Stomach (tissue), 9 donors: ENCODE measurements around the gene ZNF580. TPM values are rescaled to one million over a fixed set of nuclear protein-coding genes. Genes with fewer than 3 reads are reported as not detected.
A peak's percentile ranks its signal among the peaks of the same experiment; 100 is the strongest.

Experiments
- DNase-seq, 2 donors: peaks; one replicate each; pipeline versions ENCODE4 v3.0.0 to v3.0.0-alpha.2; 2013 to 2019
- H3K27ac ChIP-seq, 5 donors: fragments of 200-600 bp in 4 of 5; sonication (generic) in 4 of 5; one replicate each; pipeline ENCODE4 v1.5.1; 2013 to 2019; ENCODE audit warnings: mild to moderate bottlenecking in 1 of 5, moderate library complexity in 1 of 5
- H3K27me3 ChIP-seq, 3 donors: fragments of 200-600 bp; sonication (generic); one replicate each; pipeline ENCODE4 v1.5.1; 2017 to 2019; ENCODE audit warnings: mixed run types in 1 of 3
- H3K36me3 ChIP-seq, 4 donors: fragments of 200-600 bp; sonication (generic); 1 replicate in 3 of 4; 2 replicates in 1 of 4; pipeline ENCODE4 v1.5.1; 2016 to 2019
- H3K4me1 ChIP-seq, 4 donors: fragments of 200-600 bp; sonication (generic); one replicate each; pipeline ENCODE4 v1.5.1; 2016 to 2019
- H3K4me3 ChIP-seq, 4 donors: fragments of 200-600 bp; sonication (generic) in 3 of 4; one replicate each; pipeline ENCODE4 v1.5.1; 2016 to 2019; ENCODE audit warnings: mild to moderate bottlenecking in 1 of 4
- H3K9me3 ChIP-seq, 4 donors: fragments of 200-600 bp; sonication (generic); one replicate each; pipeline ENCODE4 v1.5.1; 2016 to 2019
- CTCF ChIP-seq, 7 experiments: fragments of 450-650 bp in 4 of 7; fragments of 200-600 bp in 3 of 7; sonication (generic) in 3 of 7; IDR thresholded peaks; one replicate each; pipeline ENCODE4 v1.5.1; 2016 to 2019; ENCODE audit warnings: antibody characterized with exemption in 7 of 7, control low read depth in 2 of 7, mild to moderate bottlenecking in 1 of 7
- EP300 ChIP-seq: sonication (generic); formaldehyde crosslinking; IDR thresholded peaks from one replicate; pipeline ENCODE4 v1.6.1; 2017; ENCODE audit warnings: antibody characterized with exemption
- POLR2A ChIP-seq, 4 donors: fragments of 450-650 bp; IDR thresholded peaks; one replicate each; pipeline ENCODE4 v1.6.1; 2016; ENCODE audit warnings: antibody characterized with exemption in 4 of 4, control low read depth in 2 of 4, mild to moderate bottlenecking in 1 of 4, moderate library complexity in 1 of 4
- POLR2AphosphoS5 ChIP-seq, 3 donors: sonication (generic); formaldehyde crosslinking; IDR thresholded peaks; one replicate each; pipeline ENCODE4 v1.6.1; 2016; ENCODE audit warnings: antibody characterized with exemption in 3 of 3
- WGBS, 5 donors: extraction: QIAGEN DNeasy Blood & Tissue Kit in 3 of 5; methylation state at CpG; one replicate each; pipeline versions ENCODE4 v1.1.5 to v1.1.7; 2013 to 2018; 5-methylcytosine and 5-hydroxymethylcytosine counted together
- intact Hi-C: fragments of 100-400 bp; cut with DNase I; formaldehyde crosslinking; loops from one replicate; pipeline ENCODE4 v1.15.1; 2023; ENCODE audit warnings: low total_unique reads
- polyA plus RNA-seq, 3 donors: library from polyadenylated mRNA; stranded (reverse); fragments of 200-250 nt; gene quantifications; one replicate each; pipeline ENCODE4 v1.2.3, GENCODE V29; 2013
- total RNA-seq, 5 donors: library from RNA; depleted of rRNA; stranded (reverse); fragments of >200 nt; gene quantifications; one replicate each; pipeline versions ENCODE4 v1.1.0 to v1.2.3, GENCODE V29; 2014 to 2016
- donor health status: healthy with polysubstance abuse.
- donor health status: Bipolar disorder and iron deficiency.
- donor health status: healthy.

Gene ZNF580
- total and polyA plus RNA-seq, 8 donors = 10.6 to 55.0 (median 19.0) TPM; not detected in 1

GRCh38 chr19:55667511-55667910, 26.7 kb downstream of the ZNF580 start:
- WGBS, 5 donors = 57 to 76% (median 63%) methylated on average over 12 of the region's 12 CpGs
- Histone ChIP-seq H3K27me3 (no peaks in the 10 kb centered on the region), H3K27ac (peak overlapping the region in 4 of 5 donors; percentile 15 to 69 (median 51)), H3K36me3 (peaks cover 81 to 100% (median 99%) of the 10 kb centered on the region in 4 donors), H3K9me3 (no peaks in the 10 kb centered on the region), H3K4me3 (no peak overlapping the region), H3K4me1 (peaks cover 21 to 61% (median 45%) of the 10 kb centered on the region in 4 donors)
- intact Hi-C loops = no loop called here
- no peak for DNase-seq
- TF ChIP-seq POLR2AphosphoS5 (IDR thresholded peaks at IDR 0.05) = no peak
- TF ChIP-seq EP300 = no peak
- no peak for TF ChIP-seq CTCF (IDR thresholded peaks at IDR 0.05)
- TF ChIP-seq POLR2A (IDR thresholded peaks at IDR 0.05) = no peak

GRCh38 chr19:55667958-55668357, 27.2 kb downstream of the ZNF580 start:
- Histone ChIP-seq H3K4me3 (no peak overlapping the region), H3K27me3 (no peaks in the 10 kb centered on the region), H3K9me3 (no peaks in the 10 kb centered on the region), H3K36me3 (peaks cover 76 to 100% (median 99%) of the 10 kb centered on the region in 4 donors), H3K27ac (peak overlapping the region in 4 of 5 donors; percentile 8 to 69 (median 51)), H3K4me1 (peaks cover 21 to 65% (median 47%) of the 10 kb centered on the region in 4 donors)
- 30 to 60% (median 43%) methylated on average over 3 to 11 of the region's 11 CpGs for WGBS, 5 donors
- intact Hi-C loops = no loop called here
- peak; percentile 72 to 82 for DNase-seq
- TF ChIP-seq POLR2AphosphoS5 (IDR thresholded peaks at IDR 0.05) = peak in 1 of 3 donors; percentile 62
- no peak for TF ChIP-seq CTCF (IDR thresholded peaks at IDR 0.05)

DNA sequence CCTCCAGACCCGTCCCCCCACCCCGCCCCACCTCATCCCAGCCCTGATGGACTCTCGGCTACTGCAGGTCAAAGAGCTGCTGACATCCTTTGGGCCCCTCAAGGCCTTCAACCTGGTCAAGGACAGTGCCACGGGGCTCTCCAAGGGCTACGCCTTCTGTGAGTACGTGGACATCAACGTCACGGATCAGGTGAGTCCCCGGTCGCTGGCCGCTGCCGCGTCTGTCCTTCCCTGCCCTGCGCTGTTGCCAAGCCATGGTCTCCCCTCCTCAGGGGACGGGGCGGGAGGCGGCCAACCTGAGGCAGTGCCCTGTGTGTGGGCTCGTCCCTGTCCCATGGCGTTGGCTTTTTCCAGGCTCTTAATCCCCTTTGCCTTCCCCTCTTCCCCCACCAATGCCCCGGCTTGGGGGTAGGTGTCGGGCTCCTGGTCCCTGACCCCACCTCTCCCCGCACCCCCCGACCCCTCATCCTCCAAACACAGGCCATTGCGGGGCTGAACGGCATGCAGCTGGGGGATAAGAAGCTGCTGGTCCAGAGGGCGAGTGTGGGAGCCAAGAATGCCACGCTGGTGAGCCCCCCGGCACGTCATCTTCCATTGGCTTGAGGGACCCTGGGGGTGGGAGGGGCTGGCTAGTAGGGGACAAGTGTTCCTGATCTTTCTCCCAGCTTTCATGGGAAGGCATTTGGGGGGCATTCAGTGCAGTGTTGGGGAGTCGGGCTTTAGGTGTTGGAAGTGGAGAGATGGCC, 28.0 kb downstream of the ZNF580 start:
- intact Hi-C loops = no loop called here
- Histone ChIP-seq H3K4me1 (peaks cover 21 to 73% (median 53%) of the 10 kb centered on the region in 4 donors), H3K27ac (peak overlapping the region in 1 of 5 donors; percentile 69), H3K4me3 (peak overlapping the region in 1 of 4 donors; percentile 1), H3K27me3 (no peaks in the 10 kb centered on the region), H3K9me3 (no peaks in the 10 kb centered on the region), H3K36me3 (peaks cover 68 to 99% (median 99%) of the 10 kb centered on the region in 4 donors)
- 80 to 88% (median 86%) methylated on average over 15 to 30 of the region's 30 CpGs for WGBS, 5 donors
- no peak for DNase-seq
- no peak for TF ChIP-seq EP300
- TF ChIP-seq POLR2AphosphoS5 (IDR thresholded peaks at IDR 0.05) = no peak
- no peak for TF ChIP-seq POLR2A (IDR thresholded peaks at IDR 0.05)
- no peak for TF ChIP-seq CTCF (IDR thresholded peaks at IDR 0.05)

DNA sequence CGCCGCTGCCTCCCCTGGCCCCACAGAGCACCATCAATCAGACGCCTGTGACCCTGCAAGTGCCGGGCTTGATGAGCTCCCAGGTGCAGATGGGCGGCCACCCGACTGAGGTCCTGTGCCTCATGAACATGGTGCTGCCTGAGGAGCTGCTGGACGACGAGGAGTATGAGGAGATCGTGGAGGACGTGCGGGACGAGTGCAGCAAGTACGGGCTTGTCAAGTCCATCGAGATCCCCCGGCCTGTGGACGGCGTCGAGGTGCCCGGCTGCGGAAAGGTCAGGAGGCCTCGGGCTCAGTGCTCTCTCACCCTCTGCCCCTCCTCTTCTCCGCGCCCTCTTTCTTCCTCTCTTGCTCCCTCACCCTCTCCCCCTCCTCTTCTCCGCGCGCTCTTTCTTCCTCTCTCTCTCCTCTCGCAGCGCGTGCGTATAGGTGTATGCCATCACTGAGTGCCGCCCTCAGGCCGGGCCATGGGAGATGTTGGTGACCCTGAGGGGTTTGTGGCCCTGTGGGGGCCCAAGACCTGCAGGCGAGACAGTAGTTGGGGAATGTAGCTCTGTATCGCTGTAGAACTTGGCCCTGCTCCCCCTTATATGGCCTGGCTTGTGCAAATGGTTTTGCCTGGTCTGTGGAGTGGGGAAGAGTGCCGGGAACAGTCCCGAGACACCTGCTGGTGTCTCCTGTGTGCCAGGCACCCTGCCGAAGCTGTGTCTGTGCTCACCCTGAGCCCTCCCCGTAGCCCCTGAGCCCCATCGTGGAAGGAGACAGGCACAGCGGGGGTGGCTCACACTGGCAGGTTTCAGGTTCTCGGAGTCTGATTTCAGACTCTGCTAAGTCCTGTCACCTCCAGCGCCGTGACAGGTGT, 28.8 kb downstream of the ZNF580 start:
- no peaks in the 10 kb centered on the region for H3K9me3 ChIP-seq
- H3K36me3 ChIP-seq = peaks cover 63 to 97% (median 96%) of the 10 kb centered on the region in 4 donors
- no peaks in the 10 kb centered on the region for H3K27me3 ChIP-seq
- no peak for DNase-seq
- no peak overlapping the region for H3K4me3 ChIP-seq
- intact Hi-C loops = no loop called here
- peaks cover 27 to 82% (median 62%) of the 10 kb centered on the region in 4 donors for H3K4me1 ChIP-seq
- no peak overlapping the region for H3K27ac ChIP-seq
- TF ChIP-seq POLR2AphosphoS5 (IDR thresholded peaks at IDR 0.05) (no peak), CTCF (IDR thresholded peaks at IDR 0.05) (no peak), POLR2A (IDR thresholded peaks at IDR 0.05) (no peak), EP300 (no peak)
- 82 to 88% (median 86%) methylated on average over 38 to 43 of the region's 43 CpGs for WGBS, 5 donors
